GM21360 (cell line): Measurements from ENCODE around the gene NEDD4L.
"Not testable (repeated sequence)": the region's sequence is repeated elsewhere in the genome, so short reads cannot be mapped to it uniquely, and the experiment has no call there.

Experiments used
- ATAC-seq: cut with Tn5 transposase; IDR thresholded peaks from one replicate; pipeline ENCODE4 v1.9.1; 2021; ENCODE audit warnings: mild to moderate bottlenecking, moderate library complexity; ENCODE audit not compliant: unreplicated experiment

Gene NEDD4L

DNA sequence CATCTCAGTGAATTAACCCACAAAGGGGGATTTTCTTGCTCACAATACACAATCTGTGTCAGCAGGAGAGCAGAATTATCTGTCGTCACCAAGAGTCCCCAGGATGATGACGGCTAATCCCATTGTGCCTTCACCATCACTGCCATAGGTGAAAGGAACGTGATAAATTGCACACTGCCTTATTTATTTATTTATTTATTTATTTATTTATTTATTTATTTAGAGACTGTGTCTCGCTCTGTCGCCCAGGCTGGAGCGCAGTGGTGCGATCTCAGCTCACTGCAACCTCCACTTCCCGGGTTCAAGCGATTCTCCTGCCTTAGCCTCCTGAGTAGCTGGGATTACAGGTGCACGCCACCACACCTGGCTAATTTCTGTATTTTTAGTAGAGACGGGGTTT, 238.8 kb downstream of the NEDD4L start:
- ATAC-seq = not testable (repeated sequence)

DNA sequence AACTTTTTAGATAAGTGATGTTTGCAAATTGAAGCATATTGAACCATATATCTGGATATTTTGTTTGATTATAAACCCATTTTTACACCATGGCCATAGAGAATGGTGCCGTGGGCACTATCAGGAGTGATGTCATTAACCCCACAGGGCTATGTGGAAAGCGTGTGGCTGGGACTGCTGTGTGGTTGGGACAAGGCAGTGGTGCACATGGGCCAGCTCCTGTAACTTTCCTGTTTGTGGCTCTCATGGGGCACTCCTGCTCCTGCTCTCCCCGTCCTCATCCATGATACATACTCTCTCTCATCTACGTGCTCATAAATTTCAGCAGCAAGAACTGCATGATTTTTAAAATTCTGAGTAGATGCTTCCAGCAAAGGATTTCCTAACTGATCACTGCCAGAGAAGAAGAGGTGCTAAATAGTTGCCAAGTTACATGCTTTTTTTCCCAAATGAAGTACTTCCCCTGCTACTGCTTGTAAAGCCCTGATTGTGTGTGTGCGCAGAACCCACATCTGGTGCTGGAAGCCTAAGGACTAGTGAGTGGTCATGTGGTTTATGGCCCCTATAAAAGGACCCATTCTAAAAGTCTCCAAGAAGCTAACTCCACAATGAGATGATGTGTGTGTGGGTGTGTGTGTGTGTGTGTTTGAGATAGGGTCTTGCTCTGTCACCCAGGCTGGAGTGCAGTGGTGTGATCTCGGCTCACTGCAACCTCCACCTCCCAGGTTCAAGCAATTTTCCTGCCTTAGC, 240.8 kb downstream of the NEDD4L start:
- no peak for ATAC-seq

DNA sequence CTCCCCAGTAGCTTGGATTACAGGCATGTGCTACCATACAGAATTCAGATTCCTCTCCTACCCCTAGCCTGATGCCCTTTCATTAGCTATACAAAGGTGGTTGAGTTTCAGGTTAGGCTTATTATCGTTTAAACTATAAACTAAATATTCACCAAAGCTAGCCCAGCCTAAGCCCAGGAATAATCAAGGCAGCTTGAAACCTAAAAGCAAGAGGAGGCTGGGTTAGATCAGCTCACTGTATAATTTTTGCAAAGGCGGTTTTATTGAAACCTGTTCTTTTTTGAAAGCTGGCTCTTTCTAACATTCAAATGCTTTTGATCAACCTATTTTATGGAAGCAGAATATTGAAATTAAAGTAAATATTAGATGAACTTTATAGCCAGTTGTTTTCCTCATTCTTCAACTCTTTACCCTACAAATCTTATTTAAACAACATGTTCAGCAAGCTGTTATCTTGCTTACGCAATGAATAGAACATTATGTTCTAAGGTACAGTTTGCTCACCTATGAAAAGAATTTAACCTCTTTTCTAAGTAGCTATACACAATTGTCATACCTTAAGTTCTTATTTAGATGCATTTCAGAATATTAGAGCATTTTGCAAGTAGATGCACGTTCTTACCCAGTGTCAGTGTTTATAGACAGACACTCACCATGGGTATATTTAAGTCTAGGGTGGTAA, 241.6 kb downstream of the NEDD4L start:
- no peak for ATAC-seq

DNA sequence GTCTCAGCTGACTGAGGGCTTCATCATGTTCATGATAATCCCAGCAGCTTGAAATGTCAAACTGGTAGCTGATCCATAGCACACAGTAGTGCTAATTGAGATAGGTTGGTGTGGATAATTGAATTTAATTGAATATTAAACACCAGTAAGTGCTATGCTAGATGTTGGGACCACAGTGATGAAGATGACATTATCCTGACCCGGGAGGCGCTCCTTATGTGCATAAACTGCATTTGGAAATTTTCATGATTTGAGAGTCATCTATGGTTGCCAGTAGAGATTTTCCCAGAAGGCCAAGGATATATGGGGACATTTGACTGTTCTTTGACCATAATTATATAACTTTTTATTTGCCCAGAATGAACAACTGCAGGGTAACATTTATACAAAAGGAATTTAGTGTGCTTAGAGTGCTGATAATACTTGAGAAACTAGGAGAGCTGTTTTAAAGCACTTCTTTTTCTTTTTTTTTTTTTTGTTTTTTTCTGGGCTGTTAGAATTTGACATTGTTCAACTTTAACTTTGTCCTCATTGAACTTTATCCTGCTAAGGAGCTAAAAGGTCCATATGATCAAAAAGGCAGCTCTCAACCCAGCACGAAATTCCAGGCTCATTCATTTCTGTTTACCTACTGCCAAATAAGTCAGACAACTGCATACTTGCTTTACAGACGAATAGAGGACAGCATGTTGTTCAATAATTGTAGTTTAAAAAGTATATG, 242.8 kb downstream of the NEDD4L start:
- no peak for ATAC-seq

DNA sequence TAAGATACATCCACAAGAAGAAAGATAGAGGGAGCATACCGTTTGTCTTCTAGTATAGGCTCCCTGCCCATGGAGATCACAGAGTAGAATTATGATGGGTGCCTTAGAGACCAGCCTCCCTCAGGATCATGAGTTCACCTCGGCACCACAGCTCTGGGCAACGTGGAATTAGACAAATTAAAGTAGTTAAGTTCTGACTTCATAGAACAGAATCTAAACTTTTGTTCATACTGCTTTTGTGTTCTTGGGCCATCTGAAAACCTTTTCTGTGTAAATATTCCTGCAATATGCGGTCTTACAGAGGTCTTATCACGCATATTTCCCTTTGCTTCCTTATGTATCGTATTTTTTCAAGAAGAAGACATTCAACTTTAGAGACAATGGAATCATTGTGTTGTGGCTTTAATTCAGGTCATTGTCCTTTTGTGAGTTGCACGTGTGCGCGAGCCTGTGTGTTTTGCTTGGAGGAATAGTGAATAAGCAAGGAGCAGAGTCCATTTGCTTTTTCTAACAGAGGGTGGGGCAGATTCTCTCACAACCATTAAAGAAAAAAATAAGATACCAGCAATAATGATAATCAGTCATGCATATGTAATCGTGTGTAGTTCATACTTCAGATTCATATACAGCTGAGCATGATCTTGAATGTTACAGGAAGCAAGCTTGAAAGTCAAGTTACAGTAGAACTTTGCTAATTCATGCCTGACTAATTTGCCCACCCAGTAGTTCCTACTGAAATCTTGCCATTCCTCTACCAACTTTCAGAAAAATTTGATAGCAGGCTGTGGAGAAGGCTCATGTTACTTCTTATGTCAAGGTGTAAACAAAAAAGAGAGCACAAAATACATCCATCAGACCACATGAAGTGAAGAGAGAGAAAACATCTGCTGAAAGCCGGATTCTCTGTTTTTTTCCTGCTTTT, 243.6 kb downstream of the NEDD4L start:
- ATAC-seq = no peak

DNA sequence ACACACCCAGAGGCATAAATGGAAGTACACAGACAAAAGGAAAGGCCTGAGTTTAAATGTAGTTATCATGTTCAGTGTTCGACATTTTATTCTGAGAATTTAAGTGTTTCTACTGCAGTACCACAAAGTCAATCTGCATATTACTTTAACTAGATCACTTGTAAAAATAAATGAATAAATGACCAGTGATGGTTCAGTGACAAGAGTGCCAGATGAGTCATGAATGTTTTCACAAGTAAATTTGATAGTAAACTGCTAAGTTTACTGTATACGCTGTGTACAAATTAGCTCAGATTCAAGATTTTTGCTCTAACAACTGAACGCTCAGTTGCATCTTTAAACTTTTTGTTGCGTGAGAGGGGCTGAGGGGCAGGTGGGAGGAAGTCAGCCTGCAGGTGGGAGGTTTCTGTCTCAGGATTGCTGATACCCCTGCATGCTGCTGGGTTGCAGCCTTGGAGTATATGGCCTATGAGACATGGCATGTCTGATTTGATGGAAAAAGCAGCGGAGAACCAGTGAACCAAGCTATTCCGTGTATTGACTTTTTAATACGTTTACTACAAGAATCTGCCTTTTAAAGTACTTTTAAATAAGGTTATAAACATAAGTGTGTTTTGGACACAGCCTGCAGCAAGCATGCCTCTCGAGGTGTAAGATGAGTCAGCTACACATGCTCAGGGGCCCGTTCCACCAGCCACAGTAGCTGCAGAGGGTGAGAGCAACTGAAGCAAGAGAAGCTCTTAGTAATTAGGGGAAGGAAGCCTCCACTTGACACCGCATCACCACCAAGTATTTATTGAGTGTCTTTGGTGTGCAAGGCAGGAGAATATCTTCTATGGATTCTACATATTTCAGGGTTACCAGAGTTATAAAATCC, 245.1 kb downstream of the NEDD4L start:
- peak; percentile 92 for ATAC-seq

DNA sequence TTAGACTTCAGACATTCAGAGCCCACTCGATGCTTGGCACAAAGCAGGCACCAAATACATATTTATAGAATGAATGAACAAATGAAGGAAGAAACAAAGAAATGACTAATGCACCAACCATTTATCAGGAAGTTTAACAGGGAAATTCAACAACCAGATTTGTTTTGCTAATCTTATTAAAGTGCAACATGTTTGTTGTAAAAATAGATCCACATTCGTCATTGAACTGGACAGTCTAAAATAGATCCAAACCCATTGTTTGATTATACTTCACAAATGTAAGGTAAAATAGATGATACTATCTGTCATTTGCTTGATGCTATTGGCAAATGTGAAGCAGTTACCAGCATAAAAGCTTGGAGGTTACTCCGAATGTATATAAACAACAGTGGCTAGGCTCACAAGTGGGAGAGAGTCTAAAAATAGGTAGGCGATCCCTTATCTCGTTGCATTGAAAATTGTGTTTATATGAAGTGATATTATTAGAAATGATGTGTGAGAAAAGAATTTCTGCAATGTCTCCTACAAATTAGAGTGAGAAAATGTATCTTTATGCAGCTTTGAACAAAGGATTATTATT, 246.2 kb downstream of the NEDD4L start:
- no peak for ATAC-seq

- no peak for ATAC-seq
Observed at GRCh38 chr18:58291131-58291530, 247.1 kb downstream of the NEDD4L start.

DNA sequence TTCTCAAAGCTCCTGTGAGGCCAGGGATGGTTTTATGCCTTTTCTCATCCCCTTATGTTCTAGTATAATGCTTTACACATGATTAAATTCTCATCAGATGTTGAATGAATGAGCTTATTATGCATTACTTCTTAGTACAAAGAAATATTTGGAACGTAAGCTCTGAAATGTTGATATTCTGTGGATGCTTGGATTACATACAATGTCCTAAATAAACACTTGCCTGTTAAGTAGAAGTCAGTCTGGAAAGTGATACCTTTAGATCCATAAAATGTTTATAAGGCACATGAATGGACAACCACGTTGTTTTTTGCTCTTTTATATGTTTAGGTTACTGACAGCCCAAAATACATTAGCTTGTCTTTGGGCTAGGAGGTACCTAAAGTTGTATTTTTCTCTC, 248.6 kb downstream of the NEDD4L start:
- ATAC-seq = no peak

DNA sequence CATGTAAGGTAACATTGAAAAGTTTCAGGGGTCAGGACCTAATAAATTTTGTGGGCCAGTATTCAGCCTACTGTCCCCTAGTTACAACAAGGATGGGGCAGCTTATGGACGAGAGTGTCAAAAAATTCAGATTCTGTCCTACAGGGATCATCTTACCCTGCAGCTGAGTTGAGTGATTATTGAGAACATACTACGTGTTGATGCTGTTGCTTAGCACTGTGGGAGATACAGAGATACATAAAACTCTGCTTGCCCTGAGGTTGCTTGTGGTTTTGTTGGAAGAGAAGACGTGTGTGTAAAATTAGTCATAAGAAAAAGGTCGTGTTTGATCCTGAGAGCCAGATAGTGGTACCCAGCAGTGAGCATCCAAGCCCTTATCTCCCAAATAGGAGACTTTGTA, 253.2 kb downstream of the NEDD4L start:
- no peak for ATAC-seq

DNA sequence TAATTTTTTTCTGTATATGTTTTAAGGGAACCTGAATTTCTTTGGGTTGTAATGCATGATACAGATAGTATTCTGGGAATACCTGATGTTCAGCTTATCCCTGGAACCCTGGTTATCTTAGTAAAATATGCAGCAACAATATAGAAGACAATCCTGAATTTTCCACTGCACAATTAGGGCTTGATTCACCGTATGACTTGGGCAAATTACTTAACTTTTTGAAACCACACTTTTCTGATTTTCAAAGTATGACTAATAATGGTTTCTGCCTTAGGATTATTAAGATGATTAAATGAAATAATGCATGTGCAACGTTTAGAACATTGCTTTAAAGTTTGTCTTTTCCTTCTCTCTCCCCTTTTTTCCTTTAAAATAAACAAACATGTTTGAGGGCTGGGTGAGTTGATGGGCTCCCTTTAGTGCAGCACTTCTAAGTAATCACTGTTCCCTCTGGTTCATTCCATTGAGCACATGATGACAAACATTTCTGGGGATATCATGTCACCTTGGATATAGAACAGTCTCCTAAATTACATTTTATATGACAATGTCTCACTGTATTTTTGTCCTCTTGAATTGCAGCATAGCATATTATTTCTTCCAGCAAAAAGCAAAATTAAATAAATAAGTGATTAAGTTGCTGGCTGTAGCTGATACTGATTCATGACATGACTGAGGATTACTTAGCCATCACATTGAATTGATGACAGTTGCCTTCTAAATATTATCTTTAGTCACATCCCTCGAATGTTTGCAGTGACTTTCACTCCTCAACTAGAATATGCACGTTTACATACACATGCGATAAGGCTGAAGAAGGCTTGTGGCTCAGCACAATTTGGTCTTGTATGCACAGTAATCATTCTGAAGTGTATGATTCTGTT, 254.5 kb downstream of the NEDD4L start:
- no peak for ATAC-seq

- no peak for ATAC-seq
Observed at GRCh38 chr18:58299135-58299473, 255.1 kb downstream of the NEDD4L start.

DNA sequence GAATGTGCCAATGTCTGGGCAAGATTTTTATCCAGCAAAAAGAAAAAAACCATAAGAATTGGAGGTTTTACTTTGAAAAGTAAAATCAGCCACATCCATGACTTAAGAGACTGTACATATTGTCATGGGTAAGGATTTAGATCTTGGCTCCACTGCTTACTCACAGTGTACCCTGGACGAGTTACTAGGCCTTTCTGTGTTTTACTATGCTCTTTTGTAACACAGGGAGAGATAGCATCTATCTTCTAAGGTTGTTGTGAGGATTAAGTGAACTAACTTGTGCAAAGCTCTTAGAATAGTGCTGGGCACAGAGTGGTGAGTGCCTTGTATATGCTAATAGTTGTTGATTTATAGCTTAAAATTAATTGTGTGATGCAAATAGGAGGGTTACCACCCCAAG, 255.9 kb downstream of the NEDD4L start:
- no peak for ATAC-seq

- ATAC-seq = no peak
Observed at GRCh38 chr18:58300867-58301266, 256.8 kb downstream of the NEDD4L start.

GRCh38 chr18:58302811-58303210, 258.8 kb downstream of the NEDD4L start:
- no peak for ATAC-seq

DNA sequence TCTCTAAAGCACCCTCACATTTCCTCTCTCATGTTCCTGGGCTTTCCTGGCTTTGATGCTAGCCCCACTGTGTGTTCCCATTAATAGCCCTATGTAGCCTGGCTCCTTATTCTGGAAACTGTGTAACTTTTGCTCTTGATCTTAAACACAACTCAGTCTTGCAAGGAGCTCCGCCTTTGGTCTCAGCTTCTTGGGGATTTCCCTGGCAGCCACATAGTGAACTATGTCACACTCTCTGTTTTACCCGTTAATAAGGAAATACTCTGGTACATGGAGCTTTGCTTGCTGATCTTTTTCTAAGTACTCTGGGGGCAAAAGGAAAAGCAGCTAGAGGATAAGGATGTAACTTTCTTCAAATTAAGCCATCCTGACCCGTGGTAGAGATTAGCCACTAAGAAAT, 259.3 kb downstream of the NEDD4L start:
- ATAC-seq = peak; percentile 92

DNA sequence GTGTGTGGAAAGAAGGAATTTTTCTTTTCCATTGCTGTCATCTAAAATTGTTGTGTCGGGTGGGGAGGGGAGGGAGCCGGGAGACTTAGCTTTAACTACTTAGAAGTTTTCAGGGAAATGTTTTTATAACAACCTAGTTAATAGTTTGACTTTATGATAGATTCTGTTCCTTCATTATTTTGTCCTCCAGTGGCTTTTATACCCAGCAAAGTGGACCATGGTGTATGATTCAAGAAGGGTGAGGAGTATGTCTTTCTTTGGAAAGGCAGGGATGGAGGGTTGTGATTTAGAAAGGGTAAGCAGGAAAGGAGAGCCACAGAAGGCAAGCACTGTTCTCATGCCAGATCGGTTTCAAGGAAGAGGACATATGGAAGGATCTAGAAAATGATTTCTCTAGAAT, 261.8 kb downstream of the NEDD4L start:
- ATAC-seq = no peak

DNA sequence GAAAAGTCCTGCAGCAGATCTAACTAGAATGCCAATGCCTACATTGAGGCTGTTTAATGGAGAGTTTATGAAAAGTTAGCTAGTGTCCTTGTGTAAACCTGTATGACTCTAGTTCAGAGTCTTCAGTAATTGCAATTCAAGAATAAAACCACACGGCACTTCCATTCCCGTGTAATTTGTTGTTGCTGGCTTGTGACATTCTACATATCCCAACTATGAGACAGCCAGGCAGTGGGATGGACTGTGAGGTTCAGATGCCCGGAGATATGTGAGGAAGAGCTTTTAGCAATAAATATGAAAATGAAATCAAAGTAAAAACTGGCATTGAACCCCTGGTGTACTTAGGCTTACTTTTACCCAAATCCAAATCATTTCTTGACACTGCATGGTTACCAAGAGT, 263.4 kb downstream of the NEDD4L start:
- no peak for ATAC-seq

DNA sequence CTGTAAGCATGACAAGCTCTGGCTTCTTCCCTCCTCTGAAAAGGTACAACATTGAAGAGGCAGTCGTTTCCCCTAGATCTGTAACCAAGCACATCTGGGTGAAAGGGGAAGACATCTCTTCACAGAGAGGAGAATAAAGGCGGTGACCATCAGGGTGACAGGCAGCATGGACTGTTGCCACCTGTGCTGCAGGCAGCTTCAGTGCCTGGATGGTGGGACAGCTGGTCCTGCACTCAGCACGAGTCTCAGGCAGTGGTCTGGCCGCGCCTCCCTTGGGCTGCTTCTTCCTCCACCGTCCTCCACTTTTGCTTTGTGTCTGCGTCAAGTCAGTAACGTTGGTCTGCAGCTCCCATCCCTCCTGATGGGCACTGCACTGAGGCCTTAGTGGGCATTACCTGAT, 264.4 kb downstream of the NEDD4L start:
- ATAC-seq = no peak
